Neural progenitor cell (in vitro differentiated cells): ENCODE results near the gene PHACTR1. TPM values are rescaled to one million over a fixed set of nuclear protein-coding genes. Genes with fewer than 3 reads are reported as not detected.

ENCODE experiments used
- DNase-seq: peaks from one replicate; pipeline ENCODE4 v3.0.0-alpha.2; 2016; ENCODE audit warnings: low spot score
- H2AFZ ChIP-seq: fragments of 200-600 bp; sonication (generic); replicated peaks from 2 replicates; pipeline ENCODE4 v1.6.1; 2016; ENCODE audit warnings: antibody characterized with exemption
- H3F3A ChIP-seq: fragments of 200-600 bp; sonication (generic); 2 replicates; pipeline ENCODE4 v1.6.1; 2016; ENCODE audit warnings: antibody characterized with exemption, low read depth
- H3K27ac ChIP-seq: fragments of 200-600 bp; sonication (generic); 2 replicates; pipeline ENCODE4 v1.5.1; 2016; ENCODE audit warnings: mild to moderate bottlenecking
- H3K27me3 ChIP-seq: fragments of 200-600 bp; sonication (generic); 2 replicates; pipeline ENCODE4 v1.6.1; 2016; ENCODE audit warnings: mild to moderate bottlenecking, moderate library complexity
- H3K36me3 ChIP-seq: fragments of 200-600 bp; sonication (generic); 2 replicates; pipeline ENCODE4 v1.5.1; 2016
- H3K4me1 ChIP-seq: fragments of 200-600 bp; sonication (generic); 2 replicates; pipeline ENCODE4 v1.6.1; 2016; ENCODE audit warnings: mixed run types
- H3K4me2 ChIP-seq: fragments of 200-600 bp; sonication (generic); 2 replicates; pipeline ENCODE4 v1.6.1; 2016
- H3K4me3 ChIP-seq: fragments of 200-600 bp; sonication (generic); 2 replicates; pipeline ENCODE4 v1.5.1; 2016
- H3K79me2 ChIP-seq: fragments of 200-600 bp; sonication (generic); 2 replicates; pipeline ENCODE4 v1.6.1; 2016; ENCODE audit warnings: low read depth
- H3K9ac ChIP-seq: fragments of 200-600 bp; sonication (generic); 2 replicates; pipeline ENCODE4 v1.6.1; 2016
- H3K9me3 ChIP-seq: fragments of 200-600 bp; sonication (generic); 2 replicates; pipeline ENCODE4 v1.5.1; 2016; ENCODE audit warnings: low read depth
- H4K20me1 ChIP-seq: fragments of 200-600 bp; sonication (generic); 2 replicates; pipeline ENCODE4 v1.6.1; 2016; ENCODE audit warnings: low read depth
- H3K27ac Mint-ChIP-seq: 3 replicates; pipeline ENCODE4 v1.8.0; 2021; ENCODE audit warnings: mixed read lengths
- H3K27me3 Mint-ChIP-seq: 2 replicates; pipeline ENCODE4 v1.8.0; 2022; ENCODE audit warnings: low read depth, mild to moderate bottlenecking, inconsistent platforms, moderate library complexity, mixed read lengths; ENCODE audit not compliant: insufficient read depth
- H3K36me3 Mint-ChIP-seq: 3 replicates; pipeline ENCODE4 v1.8.0; 2021; ENCODE audit warnings: mixed read lengths
- H3K4me1 Mint-ChIP-seq: 3 replicates; pipeline ENCODE4 v1.8.0; 2021; ENCODE audit warnings: mixed read lengths
- H3K4me3 Mint-ChIP-seq: 3 replicates; pipeline ENCODE4 v1.8.0; 2021; ENCODE audit warnings: mild to moderate bottlenecking, moderate library complexity, mixed read lengths
- H3K9me3 Mint-ChIP-seq: 3 replicates; pipeline ENCODE4 v1.8.0; 2020; ENCODE audit warnings: mixed read lengths
- CTCF ChIP-seq: fragments of 200-600 bp; sonication (generic); IDR thresholded peaks from 2 replicates; pipeline ENCODE4 v1.5.1; 2017; ENCODE audit warnings: antibody characterized with exemption, mild to moderate bottlenecking
- EZH2 ChIP-seq: fragments of 200-600 bp; sonication (generic); IDR thresholded peaks from 2 replicates; pipeline ENCODE4 v1.6.1; 2017; ENCODE audit warnings: antibody characterized with exemption, mild to moderate bottlenecking, moderate library complexity
- EZH2phosphoT487 ChIP-seq: fragments of 200-600 bp; sonication (generic); IDR thresholded peaks from 2 replicates; pipeline ENCODE4 v1.6.1; 2017; ENCODE audit warnings: antibody characterized with exemption
- total RNA-seq: library from RNA; depleted of rRNA; stranded (reverse); fragments of >200 nt; gene quantifications from 2 replicates; pipeline ENCODE4 v1.2.3, GENCODE V29; 2015; ENCODE audit warnings: low replicate concordance

Gene PHACTR1
- total RNA-seq, 1 donor from 2014 or later = 2.4 TPM

- Histone ChIP-seq H3K36me3 (no peaks in the 10 kb centered on the region), H2AFZ (no peak overlapping the region), H3K4me3 (no peak overlapping the region), H3K79me2 (no peaks in the 10 kb centered on the region), H3K27ac (no peak overlapping the region), H3K27me3 (no peaks in the 10 kb centered on the region), H3K4me1 (peaks cover 8% of the 10 kb centered on the region), H3K4me2 (no peak overlapping the region), H3K9me3 (no peaks in the 10 kb centered on the region), H3F3A (no peaks in the 10 kb centered on the region), H4K20me1 (no peaks in the 10 kb centered on the region), H3K9ac (no peak overlapping the region)
- H3K9me3 Mint-ChIP-seq = no peaks in the 10 kb centered on the region
- H3K27ac Mint-ChIP-seq = no peak overlapping the region
- H3K4me1 Mint-ChIP-seq = peaks cover 39% of the 10 kb centered on the region
- no peak overlapping the region for H3K4me3 Mint-ChIP-seq
- no peaks in the 10 kb centered on the region for H3K36me3 Mint-ChIP-seq
- H3K27me3 Mint-ChIP-seq = peaks cover 2% of the 10 kb centered on the region
- no peak for TF ChIP-seq CTCF
- no peak for TF ChIP-seq EZH2phosphoT487
- no peak for TF ChIP-seq EZH2
- DNase-seq = no peak
These were observed 2.5 kb upstream of the PHACTR1 start for GRCh38 chr6:12714022-12714421.

- Mint-ChIP-seq H3K4me3 (no peak overlapping the region), H3K4me1 (peaks cover 38% of the 10 kb centered on the region), H3K27me3 (no peaks in the 10 kb centered on the region), H3K9me3 (peaks cover 3% of the 10 kb centered on the region), H3K27ac (no peak overlapping the region), H3K36me3 (no peaks in the 10 kb centered on the region)
- H3K9ac ChIP-seq = no peak overlapping the region
- no peak overlapping the region for H3K4me3 ChIP-seq
- H3K27me3 ChIP-seq = no peaks in the 10 kb centered on the region
- TF ChIP-seq CTCF (no peak), EZH2 (no peak), EZH2phosphoT487 (no peak)
- H3K4me1 ChIP-seq = peaks cover 8% of the 10 kb centered on the region
- H3K9me3 ChIP-seq = no peaks in the 10 kb centered on the region
- H3K36me3 ChIP-seq = no peaks in the 10 kb centered on the region
- DNase-seq = no peak
- no peaks in the 10 kb centered on the region for H3F3A ChIP-seq
- no peak overlapping the region for H3K4me2 ChIP-seq
- H3K27ac ChIP-seq = no peak overlapping the region
- H3K79me2 ChIP-seq = no peaks in the 10 kb centered on the region
- no peaks in the 10 kb centered on the region for H4K20me1 ChIP-seq
- no peak overlapping the region for H2AFZ ChIP-seq
These were observed 1.1 kb upstream of the PHACTR1 start for GRCh38 chr6:12715437-12715836.

- Histone ChIP-seq H3K27ac (no peak overlapping the region), H3K9me3 (no peaks in the 10 kb centered on the region), H3K4me1 (peaks cover 8% of the 10 kb centered on the region), H3K79me2 (no peaks in the 10 kb centered on the region), H3K4me3 (no peak overlapping the region), H3F3A (no peaks in the 10 kb centered on the region), H3K36me3 (no peaks in the 10 kb centered on the region), H4K20me1 (no peaks in the 10 kb centered on the region), H2AFZ (no peak overlapping the region), H3K9ac (no peak overlapping the region), H3K4me2 (no peak overlapping the region), H3K27me3 (no peaks in the 10 kb centered on the region)
- TF ChIP-seq EZH2phosphoT487 (no peak), EZH2 (no peak), CTCF (no peak)
- H3K9me3 Mint-ChIP-seq = peaks cover 3% of the 10 kb centered on the region
- peak overlapping the region; percentile 54 for H3K4me3 Mint-ChIP-seq
- H3K27ac Mint-ChIP-seq = no peak overlapping the region
- H3K4me1 Mint-ChIP-seq = peaks cover 41% of the 10 kb centered on the region
- H3K27me3 Mint-ChIP-seq = no peaks in the 10 kb centered on the region
- H3K36me3 Mint-ChIP-seq = no peaks in the 10 kb centered on the region
- no peak for DNase-seq
These were observed 789 bp downstream of the PHACTR1 start for GRCh38 chr6:12717356-12717755.
